ENCODE results near the gene WTAP. TPM values are rescaled to one million over a fixed set of nuclear protein-coding genes. Genes with fewer than 3 reads are reported as not detected.

Gene WTAP
- total RNA-seq, 1 experiment from 2014 or later = 138 TPM

DNA sequence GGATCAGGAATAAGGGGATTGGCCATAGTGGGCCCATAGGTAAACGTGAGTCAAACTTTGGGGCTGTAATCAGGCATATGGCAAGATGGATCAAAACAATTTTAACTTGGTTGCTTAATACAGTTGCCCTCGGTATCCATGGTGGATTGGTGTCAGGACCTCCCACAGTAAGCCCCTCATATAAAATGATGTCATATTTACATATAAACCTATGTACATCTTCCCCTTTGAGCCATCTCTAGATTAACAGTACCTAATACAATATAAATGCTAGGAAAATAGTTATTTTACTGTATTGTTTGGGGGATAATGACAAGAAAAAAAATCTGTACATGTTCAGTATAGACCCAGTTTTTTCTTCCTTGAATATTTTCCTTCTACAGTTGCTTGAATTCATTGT is 27.1 kb downstream of the WTAP start:
- no peaks in the 10 kb centered on the region for H3K79me2 ChIP-seq (ENCODE audit: insufficient read depth, low read length)
- no peak for TF ChIP-seq CTCF (conservative IDR thresholded peaks at IDR 0.05)
- no peaks in the 10 kb centered on the region for H3K4me1 ChIP-seq (ENCODE audit: insufficient read depth, low read length)
- no peak overlapping the region for H3K9ac ChIP-seq (ENCODE audit: extremely low read depth, insufficient read length, low read length)
- no peak overlapping the region for H3K27ac ChIP-seq (ENCODE audit: insufficient read length, low read depth, low read length)
- H3K27me3 Mint-ChIP-seq (ENCODE audit: low read depth) = no peaks in the 10 kb centered on the region
- no peak for DNase-seq
- no peak overlapping the region for H3K4me2 ChIP-seq (ENCODE audit: insufficient read depth, insufficient read length, low read length)
- H3K18ac ChIP-seq (ENCODE audit: insufficient read length, low read depth, low read length) = no peak overlapping the region
- no peaks in the 10 kb centered on the region for H3K23me2 ChIP-seq (ENCODE audit: insufficient read length, low read depth, low read length, poor library complexity, severe bottlenecking)
- no peak overlapping the region for H4K91ac ChIP-seq (ENCODE audit: insufficient read length, low read depth, low read length)
- H3K9me3 Mint-ChIP-seq = no peaks in the 10 kb centered on the region
- no peak overlapping the region for H3K56ac ChIP-seq (ENCODE audit: insufficient read length, low read depth, low read length)
- H3K27ac Mint-ChIP-seq = peak overlapping the region in 1 of 3 experiments; percentile 70; a peak in 1 of 7 replicates
- H3K36me3 Mint-ChIP-seq (ENCODE audit: insufficient read depth in 1 of 3, low read depth in 3 of 3) = peaks cover 45 to 87% (median 81%) of the 10 kb centered on the region in 3 experiments
- H2BK12ac ChIP-seq (ENCODE audit: insufficient read length, low read depth, low read length) = no peak overlapping the region
- H3K4ac ChIP-seq (ENCODE audit: low read depth, low read length) = no peak overlapping the region
- H3K4me3 Mint-ChIP-seq = no peak overlapping the region
- H4K5ac ChIP-seq (ENCODE audit: insufficient read length, low read depth, low read length) = no peak overlapping the region
- no peak overlapping the region for H2BK15ac ChIP-seq (ENCODE audit: low read depth, low read length)
- no CpG with 5 or more reads among the region's 2 CpGs for WGBS (ENCODE audit: extremely low coverage, insufficient read length, low lambda C conversion rate)
- no peak overlapping the region for H3K23ac ChIP-seq (ENCODE audit: insufficient read length, low read depth, low read length)
- no peak overlapping the region for H2BK20ac ChIP-seq (ENCODE audit: low read depth, low read length, poor library complexity, severe bottlenecking)
- H3K9me3 ChIP-seq (ENCODE audit: control insufficient read depth, low read depth, low read length) = no peaks in the 10 kb centered on the region
- no peak overlapping the region for H3K14ac ChIP-seq (ENCODE audit: insufficient read depth, low read length)
- H3K79me1 ChIP-seq (ENCODE audit: insufficient read depth, low read depth, low read length, poor library complexity, severe bottlenecking) = no peaks in the 10 kb centered on the region
- H2AFZ ChIP-seq (ENCODE audit: low read length) = no peak overlapping the region
- H4K20me1 ChIP-seq (ENCODE audit: control insufficient read depth, insufficient read depth, insufficient read length) = no peaks in the 10 kb centered on the region
- peaks cover 5 to 9% of the 10 kb centered on the region in 2 experiments for H3K4me1 Mint-ChIP-seq
- no peaks in the 10 kb centered on the region for H3K27me3 ChIP-seq (ENCODE audit: insufficient read depth, low read length)
- H2BK5ac ChIP-seq (ENCODE audit: insufficient read length, low read length) = no peak overlapping the region
- H2BK120ac ChIP-seq (ENCODE audit: low read depth, low read length, poor library complexity, severe bottlenecking) = no peak overlapping the region
- H4K8ac ChIP-seq (replicated peaks; ENCODE audit: insufficient read length, low read depth, low read length) = no peak overlapping the region
- H3T11ph ChIP-seq (ENCODE audit: low read length) = no peak overlapping the region
- no peak overlapping the region for H2AK5ac ChIP-seq (ENCODE audit: insufficient read length, low read length)

All from H9 (cell line).